Thoracic aorta (tissue), 2 donors: ENCODE results near the gene ERCC6L2. TPM values are rescaled to one million over a fixed set of nuclear protein-coding genes. Genes with fewer than 3 reads are reported as not detected.

Experiments
- ATAC-seq: fragments of 150-250 bp; one replicate; pipeline ENCODE4 v1.8.0; 2017; ENCODE audit warnings: low read depth; ENCODE audit not compliant: insufficient number of reproducible peaks, low FRiP score
- DNase-seq: peaks from one replicate; pipeline ENCODE4 v3.0.0-alpha.2; 2020; ENCODE audit warnings: low spot score
- H3K27ac ChIP-seq, 2 donors: fragments of 200-600 bp; sonication (generic); 1 replicate in 1 of 2; 2 replicates in 1 of 2; pipeline ENCODE4 v1.5.1; 2016; ENCODE audit warnings: mild to moderate bottlenecking in 2 of 2, moderate library complexity in 2 of 2
- H3K27me3 ChIP-seq: fragments of 200-600 bp; sonication (generic); replicated peaks from 2 replicates; pipeline ENCODE4 v1.6.0; 2016; ENCODE audit warnings: mild to moderate bottlenecking; ENCODE audit not compliant: insufficient read depth
- H3K36me3 ChIP-seq: fragments of 200-600 bp; sonication (generic); one replicate; pipeline ENCODE4 v1.5.1; 2016
- H3K4me1 ChIP-seq, 2 donors: fragments of 200-600 bp; sonication (generic); 1 replicate in 1 of 2; 2 replicates in 1 of 2; pipeline versions ENCODE4 v1.5.1 to v1.6.0; 2016; ENCODE audit warnings: low read depth in 2 of 2, mild to moderate bottlenecking in 1 of 2; ENCODE audit not compliant: control insufficient read depth in 1 of 2
- H3K4me3 ChIP-seq: fragments of 200-600 bp; sonication (generic); 2 replicates; pipeline ENCODE4 v1.5.1; 2016; ENCODE audit warnings: mild to moderate bottlenecking
- H3K9me3 ChIP-seq: fragments of 200-600 bp; sonication (generic); 2 replicates; pipeline ENCODE4 v1.5.1; 2016
- total RNA-seq, 2 donors: library from RNA; depleted of rRNA; stranded (reverse); fragments of >200 nt; gene quantifications; one replicate each; pipeline versions ENCODE4 v1.1.0 to v1.2.3, GENCODE V29; 2016
- TF ChIP-seq, protein P1 (sequence below): fragments of 200-600 bp; sonication (generic); IDR thresholded peaks from one replicate; pipeline ENCODE4 v1.5.1; 2019; ENCODE audit warnings: antibody characterized with exemption

Gene ERCC6L2
- total RNA-seq, 2 donors from 2014 or later = 32.1 to 53.4 TPM

DNA sequence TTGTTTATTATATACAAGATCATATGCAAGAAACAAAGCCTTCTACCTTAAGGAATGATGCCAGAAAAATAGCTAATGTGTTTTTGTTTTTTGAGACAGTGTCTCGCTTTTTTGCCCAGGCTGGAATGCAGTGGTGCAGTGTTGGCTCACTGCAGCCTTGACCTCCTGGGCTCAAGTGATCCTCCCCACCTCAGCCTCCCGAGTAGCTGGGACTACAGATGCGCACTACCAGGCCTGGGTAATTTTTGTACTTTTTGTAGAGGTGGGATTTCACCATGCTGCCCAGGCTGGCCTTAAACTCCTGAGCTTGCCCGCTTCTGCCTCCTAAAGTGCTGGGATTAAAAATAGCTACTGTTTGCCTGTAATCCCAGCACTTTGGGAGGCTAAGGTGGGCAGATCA, 15.1 kb downstream of the ERCC6L2 start:
- Histone ChIP-seq H3K4me3 (no peak overlapping the region), H3K9me3 (no peaks in the 10 kb centered on the region), H3K27ac (no peak overlapping the region), H3K36me3 (no peaks in the 10 kb centered on the region), H3K27me3 (no peaks in the 10 kb centered on the region), H3K4me1 (no peaks in the 10 kb centered on the region)
- DNase-seq = no peak
- TF ChIP-seq, protein P1, sequence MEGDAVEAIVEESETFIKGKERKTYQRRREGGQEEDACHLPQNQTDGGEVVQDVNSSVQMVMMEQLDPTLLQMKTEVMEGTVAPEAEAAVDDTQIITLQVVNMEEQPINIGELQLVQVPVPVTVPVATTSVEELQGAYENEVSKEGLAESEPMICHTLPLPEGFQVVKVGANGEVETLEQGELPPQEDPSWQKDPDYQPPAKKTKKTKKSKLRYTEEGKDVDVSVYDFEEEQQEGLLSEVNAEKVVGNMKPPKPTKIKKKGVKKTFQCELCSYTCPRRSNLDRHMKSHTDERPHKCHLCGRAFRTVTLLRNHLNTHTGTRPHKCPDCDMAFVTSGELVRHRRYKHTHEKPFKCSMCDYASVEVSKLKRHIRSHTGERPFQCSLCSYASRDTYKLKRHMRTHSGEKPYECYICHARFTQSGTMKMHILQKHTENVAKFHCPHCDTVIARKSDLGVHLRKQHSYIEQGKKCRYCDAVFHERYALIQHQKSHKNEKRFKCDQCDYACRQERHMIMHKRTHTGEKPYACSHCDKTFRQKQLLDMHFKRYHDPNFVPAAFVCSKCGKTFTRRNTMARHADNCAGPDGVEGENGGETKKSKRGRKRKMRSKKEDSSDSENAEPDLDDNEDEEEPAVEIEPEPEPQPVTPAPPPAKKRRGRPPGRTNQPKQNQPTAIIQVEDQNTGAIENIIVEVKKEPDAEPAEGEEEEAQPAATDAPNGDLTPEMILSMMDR = no peak
- no peak for ATAC-seq

GRCh38 chr9:95891067-95891671, 15.7 kb downstream of the ERCC6L2 start:
- Histone ChIP-seq H3K27me3 (no peaks in the 10 kb centered on the region), H3K4me3 (no peak overlapping the region), H3K27ac (no peak overlapping the region), H3K9me3 (no peaks in the 10 kb centered on the region), H3K4me1 (no peaks in the 10 kb centered on the region), H3K36me3 (no peaks in the 10 kb centered on the region)
- DNase-seq = no peak
- no peak for ATAC-seq
- TF ChIP-seq, protein P1 = no peak

DNA sequence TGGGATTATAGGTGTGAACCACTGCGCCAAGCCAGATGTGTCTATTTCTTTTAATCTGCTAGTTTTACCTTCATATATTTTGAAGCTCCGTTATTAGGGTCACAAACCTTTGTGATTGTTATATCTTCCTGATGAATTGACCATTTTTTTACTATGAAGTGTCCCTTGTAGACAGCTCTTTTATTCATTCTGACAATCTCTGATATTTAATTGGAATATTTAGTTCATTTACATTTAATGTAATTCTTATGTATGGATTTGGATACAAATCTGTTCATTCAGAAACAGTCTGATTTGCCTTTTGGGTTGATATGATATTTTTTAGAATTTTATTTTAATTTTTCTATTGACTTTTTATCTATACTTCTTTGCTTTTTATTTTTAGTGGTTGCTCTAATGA, 17.2 kb downstream of the ERCC6L2 start:
- no peaks in the 10 kb centered on the region for H3K4me1 ChIP-seq
- ATAC-seq = no peak
- TF ChIP-seq, protein P1 = no peak

GRCh38 chr9:95896580-95896979, 21.1 kb downstream of the ERCC6L2 start:
- Histone ChIP-seq H3K4me1 (no peaks in the 10 kb centered on the region), H3K27ac (no peak overlapping the region), H3K9me3 (no peaks in the 10 kb centered on the region), H3K36me3 (no peaks in the 10 kb centered on the region), H3K4me3 (no peak overlapping the region), H3K27me3 (no peaks in the 10 kb centered on the region)
- TF ChIP-seq, protein P1 = no peak
- no peak for DNase-seq
- ATAC-seq = no peak

More for the DNA sequence above, 17.2 kb downstream of the ERCC6L2 start:
- Histone ChIP-seq H3K4me3 (no peak overlapping the region), H3K27me3 (no peaks in the 10 kb centered on the region), H3K27ac (no peak overlapping the region), H3K9me3 (no peaks in the 10 kb centered on the region), H3K36me3 (no peaks in the 10 kb centered on the region)
- no peak for DNase-seq

GRCh38 chr9:95901506-95901905, 26.0 kb downstream of the ERCC6L2 start:
- no peak overlapping the region for H3K4me3 ChIP-seq
- ATAC-seq = no peak
- DNase-seq = no peak
- H3K9me3 ChIP-seq = no peaks in the 10 kb centered on the region
- H3K4me1 ChIP-seq = no peaks in the 10 kb centered on the region
- no peak overlapping the region for H3K27ac ChIP-seq
- no peaks in the 10 kb centered on the region for H3K36me3 ChIP-seq
- no peaks in the 10 kb centered on the region for H3K27me3 ChIP-seq
- TF ChIP-seq, protein P1 = no peak
